ENCODE data around the gene RPS15.
"Not testable (repeated sequence)": the region's sequence is repeated elsewhere in the genome, so short reads cannot be mapped to it uniquely, and the experiment has no call there.

RPS15 gene

GRCh38 chr19:1471010-1471514, 32.9 kb downstream of the RPS15 start:
- no peak for DNase-seq

GRCh38 chr19:1471515-1472160, 33.4 kb downstream of the RPS15 start:
- no peak for DNase-seq

- no peak for DNase-seq
Observed at GRCh38 chr19:1472231-1473084, 34.3 kb downstream of the RPS15 start.

- no peak for DNase-seq
Observed at GRCh38 chr19:1473085-1473851, 35.1 kb downstream of the RPS15 start.

- no peak for DNase-seq
Observed at GRCh38 chr19:1474011-1474764, 36.0 kb downstream of the RPS15 start.

- DNase-seq, result no peak
Observed at GRCh38 chr19:1474765-1475351, 36.7 kb downstream of the RPS15 start.

GRCh38 chr19:1475751-1476437, 37.7 kb downstream of the RPS15 start:
- DNase-seq, result no peak

GRCh38 chr19:1477056-1477455, 38.9 kb downstream of the RPS15 start:
- DNase-seq, result not testable (repeated sequence)

GRCh38 chr19:1478934-1479707, 40.9 kb downstream of the RPS15 start, which contains the start of gene C19orf25:
TSS of gene C19orf25 (minus strand) at chr19:1479215. CDS start at chr19:1478903, 312 bp downstream.
- peak; percentile 97 for DNase-seq

GRCh38 chr19:1481224-1481892, 43.2 kb downstream of the RPS15 start:
- no peak for DNase-seq

- DNase-seq, result no peak
Observed at GRCh38 chr19:1481893-1482360, 43.7 kb downstream of the RPS15 start.

- no peak for DNase-seq
Observed at GRCh38 chr19:1482361-1483130, 44.4 kb downstream of the RPS15 start.

GRCh38 chr19:1483131-1483978, 45.2 kb downstream of the RPS15 start:
- DNase-seq, result no peak

GRCh38 chr19:1483979-1484428, 45.8 kb downstream of the RPS15 start:
- no peak for DNase-seq

- no peak for DNase-seq
Observed at GRCh38 chr19:1486720-1487575, 48.8 kb downstream of the RPS15 start.

GRCh38 chr19:1487576-1488281, 49.5 kb downstream of the RPS15 start:
- no peak for DNase-seq
